ENCODE results near the gene GRAMD4. TPM values are rescaled to one million over a fixed set of nuclear protein-coding genes. Genes with fewer than 3 reads are reported as not detected.
A peak's percentile ranks its signal among the peaks of the same experiment; 100 is the strongest.

Gene GRAMD4
- total and polyA plus RNA-seq, 4 donors, result 16.3 to 67.7 (median 21.2) TPM

DNA sequence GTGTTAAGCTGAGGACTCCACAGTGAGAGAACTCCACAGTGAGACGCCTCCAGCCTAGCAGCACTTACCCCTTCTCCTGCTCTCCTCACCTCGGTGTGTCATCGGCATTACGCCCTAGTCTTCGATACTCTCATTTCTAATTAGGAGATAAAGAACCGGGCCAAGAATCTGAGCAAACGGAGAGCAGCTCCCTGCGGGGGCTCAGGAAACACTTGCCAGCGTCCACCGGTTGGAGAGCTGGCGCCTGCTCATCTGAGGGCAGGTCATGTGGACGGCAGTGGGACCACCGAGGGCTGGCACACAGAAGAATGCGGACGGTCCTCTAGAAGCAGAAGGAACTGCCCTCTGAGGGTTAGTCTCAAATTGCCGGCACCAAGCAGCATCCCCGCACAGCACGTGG, 104.9 kb downstream of the GRAMD4 start:
- no peak for ATAC-seq (ENCODE audit: insufficient read depth, low FRiP score)
- TF ChIP-seq, protein P1, sequence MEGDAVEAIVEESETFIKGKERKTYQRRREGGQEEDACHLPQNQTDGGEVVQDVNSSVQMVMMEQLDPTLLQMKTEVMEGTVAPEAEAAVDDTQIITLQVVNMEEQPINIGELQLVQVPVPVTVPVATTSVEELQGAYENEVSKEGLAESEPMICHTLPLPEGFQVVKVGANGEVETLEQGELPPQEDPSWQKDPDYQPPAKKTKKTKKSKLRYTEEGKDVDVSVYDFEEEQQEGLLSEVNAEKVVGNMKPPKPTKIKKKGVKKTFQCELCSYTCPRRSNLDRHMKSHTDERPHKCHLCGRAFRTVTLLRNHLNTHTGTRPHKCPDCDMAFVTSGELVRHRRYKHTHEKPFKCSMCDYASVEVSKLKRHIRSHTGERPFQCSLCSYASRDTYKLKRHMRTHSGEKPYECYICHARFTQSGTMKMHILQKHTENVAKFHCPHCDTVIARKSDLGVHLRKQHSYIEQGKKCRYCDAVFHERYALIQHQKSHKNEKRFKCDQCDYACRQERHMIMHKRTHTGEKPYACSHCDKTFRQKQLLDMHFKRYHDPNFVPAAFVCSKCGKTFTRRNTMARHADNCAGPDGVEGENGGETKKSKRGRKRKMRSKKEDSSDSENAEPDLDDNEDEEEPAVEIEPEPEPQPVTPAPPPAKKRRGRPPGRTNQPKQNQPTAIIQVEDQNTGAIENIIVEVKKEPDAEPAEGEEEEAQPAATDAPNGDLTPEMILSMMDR (IDR thresholded peaks at IDR 0.05; ENCODE audit: control extremely low read depth, extremely low read depth), result no peak
- 92 to 94% methylated on average over 18 of the region's 18 CpGs for WGBS, 2 donors
- Histone ChIP-seq H3K36me3 (ENCODE audit: control insufficient read depth in 4 of 4, insufficient read depth in 4 of 4, low read length in 4 of 4) (peaks cover under 1 to 12% (median 7%) of the 10 kb centered on the region in 4 donors), H3K4me3 (no peak overlapping the region), H3K4me1 (ENCODE audit: control insufficient read depth in 5 of 5, insufficient read depth in 5 of 5, low read length in 5 of 5) (peaks cover 0 to 7% (median 4%) of the 10 kb centered on the region in 5 donors), H3K9me3 (ENCODE audit: control insufficient read depth in 4 of 4, insufficient read depth in 3 of 4, low read length in 3 of 4) (no peaks in the 10 kb centered on the region), H3K27me3 (ENCODE audit: control insufficient read depth in 3 of 3, insufficient read depth in 3 of 3, low read length in 2 of 3) (no peaks in the 10 kb centered on the region), H3K27ac (ENCODE audit: low read depth in 1 of 2, low read length in 1 of 2) (no peak overlapping the region), H3K9ac (ENCODE audit: insufficient read depth in 1 of 2, low read length in 2 of 2) (no peak overlapping the region)
- DNase-seq, result no peak

DNA sequence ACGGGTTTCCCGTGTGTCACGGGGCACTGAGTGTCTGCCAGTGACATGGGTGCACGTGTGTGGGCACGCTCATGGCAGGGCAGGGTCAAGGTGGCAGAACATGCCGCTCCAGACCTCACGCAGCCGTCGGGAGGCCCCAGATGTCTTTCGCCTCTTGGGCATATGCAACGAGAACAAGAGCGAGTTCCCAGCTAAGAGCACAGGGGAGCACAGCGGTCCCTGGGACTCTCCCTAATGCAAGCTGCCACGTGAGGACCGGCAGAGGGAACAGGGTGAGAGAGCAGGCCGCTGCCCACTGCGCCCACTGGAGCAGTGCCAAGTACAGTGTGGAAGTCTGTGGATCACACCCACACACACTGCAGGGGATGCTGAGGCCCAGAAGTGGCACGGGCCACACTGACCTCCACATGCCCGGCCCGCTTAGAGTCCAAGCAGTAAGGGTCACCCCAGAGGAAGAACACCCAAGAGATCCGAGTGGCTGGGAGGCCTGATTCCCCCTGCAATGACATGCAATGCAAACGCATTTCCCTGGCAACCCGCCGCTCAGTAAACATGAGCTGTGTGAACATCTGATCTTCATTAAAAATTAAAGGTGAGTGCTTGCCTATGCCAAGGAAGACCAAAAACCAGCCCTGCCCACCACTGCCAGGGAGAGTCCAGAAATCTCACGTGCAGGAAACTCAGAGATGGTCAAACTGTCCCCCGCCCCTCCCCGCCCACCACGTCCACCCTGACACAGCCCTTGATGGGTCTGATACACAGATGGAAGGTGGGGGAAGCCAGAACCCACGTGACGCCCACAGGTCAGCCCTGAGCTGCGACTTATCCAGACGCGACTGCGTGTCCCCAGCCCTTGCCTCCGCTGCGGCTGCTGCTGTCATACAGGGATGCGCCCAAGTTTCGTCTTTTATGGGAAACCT, 106.1 kb downstream of the GRAMD4 start:
- H3K36me3 ChIP-seq (ENCODE audit: control insufficient read depth in 4 of 4, insufficient read depth in 4 of 4, low read length in 4 of 4), result peaks cover 0 to 13% (median 7%) of the 10 kb centered on the region in 4 donors
- no peak overlapping the region for H3K4me3 ChIP-seq
- TF ChIP-seq, protein P1 (IDR thresholded peaks at IDR 0.05; ENCODE audit: control extremely low read depth, extremely low read depth), result no peak
- DNase-seq, result peak in 1 of 3 donors; percentile 20
- H3K27me3 ChIP-seq (ENCODE audit: control insufficient read depth in 3 of 3, insufficient read depth in 3 of 3, low read length in 2 of 3), result no peaks in the 10 kb centered on the region
- H3K9ac ChIP-seq (ENCODE audit: insufficient read depth in 1 of 2, low read length in 2 of 2), result no peak overlapping the region
- no peak for ATAC-seq (ENCODE audit: insufficient read depth, low FRiP score)
- peaks cover 0 to 13% (median 11%) of the 10 kb centered on the region in 5 donors for H3K4me1 ChIP-seq (ENCODE audit: control insufficient read depth in 5 of 5, insufficient read depth in 5 of 5, low read length in 5 of 5)
- 80 to 88% methylated on average over 38 of the region's 38 CpGs for WGBS, 2 donors
- no peak overlapping the region for H3K27ac ChIP-seq (ENCODE audit: low read depth in 1 of 2, low read length in 1 of 2)
- H3K9me3 ChIP-seq (ENCODE audit: control insufficient read depth in 4 of 4, insufficient read depth in 3 of 4, low read length in 3 of 4), result no peaks in the 10 kb centered on the region

DNA sequence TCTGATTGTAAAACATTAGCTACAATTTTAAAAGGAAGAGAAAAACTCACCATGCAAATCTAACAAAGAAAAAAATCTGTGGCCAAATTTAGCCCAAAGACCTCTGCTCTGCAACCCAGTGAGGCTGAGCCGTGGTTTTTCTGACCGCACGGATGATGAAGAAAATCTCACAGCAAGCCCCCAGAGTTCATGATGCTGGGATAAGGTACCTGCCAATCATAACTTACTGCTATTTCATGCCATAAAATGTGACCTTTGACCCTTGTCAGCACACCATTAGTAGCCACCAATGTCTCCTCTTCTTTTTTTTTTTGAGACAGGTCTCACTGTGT, 106.8 kb downstream of the GRAMD4 start:
- H3K9me3 ChIP-seq (ENCODE audit: control insufficient read depth in 4 of 4, insufficient read depth in 3 of 4, low read length in 3 of 4), result no peaks in the 10 kb centered on the region
- DNase-seq (no peak), ATAC-seq (ENCODE audit: insufficient read depth, low FRiP score) (no peak)
- peaks cover 0 to 17% (median 9%) of the 10 kb centered on the region in 4 donors for H3K36me3 ChIP-seq (ENCODE audit: control insufficient read depth in 4 of 4, insufficient read depth in 4 of 4, low read length in 4 of 4)
- 88 to 97% methylated on average over 3 of the region's 3 CpGs for WGBS, 2 donors
- TF ChIP-seq, protein P1 (IDR thresholded peaks at IDR 0.05; ENCODE audit: control extremely low read depth, extremely low read depth), result no peak
- peaks cover 0 to 15% (median 12%) of the 10 kb centered on the region in 5 donors for H3K4me1 ChIP-seq (ENCODE audit: control insufficient read depth in 5 of 5, insufficient read depth in 5 of 5, low read length in 5 of 5)
- no peak overlapping the region for H3K4me3 ChIP-seq
- no peak overlapping the region for H3K27ac ChIP-seq (ENCODE audit: low read depth in 1 of 2, low read length in 1 of 2)
- H3K27me3 ChIP-seq (ENCODE audit: control insufficient read depth in 3 of 3, insufficient read depth in 3 of 3, low read length in 2 of 3), result no peaks in the 10 kb centered on the region
- H3K9ac ChIP-seq (ENCODE audit: insufficient read depth in 1 of 2, low read length in 2 of 2), result no peak overlapping the region

All from lung (tissue), 12 donors.